Measurements from ENCODE around the gene ATP1A2. TPM values are rescaled to one million over a fixed set of nuclear protein-coding genes. Genes with fewer than 3 reads are reported as not detected.

The ATP1A2 gene
- polyA plus RNA-seq, 1 experiment: 6.2 TPM

GRCh38 chr1:160089883-160090282 is 25.7 kb upstream of the ATP1A2 start:
- no peak for DNase-seq (ENCODE audit: low read depth, low spot score)
- ChIA-PET CTCF (interaction anchor here (6.8 kb wide), 1 partner anchor 13 kb away, joined by 56 read pairs; no protein-coding TSS in a partner anchor), POLR2A (no interaction called here)
- TF ChIP-seq CTCF (IDR thresholded peaks at IDR 0.05; ENCODE audit: low read depth, low read length): no peak
- Histone ChIP-seq H3K27me3 (ENCODE audit: control insufficient read depth, insufficient read depth, low read length) (peaks cover 6% of the 10 kb centered on the region), H3K4me3 (ENCODE audit: low read depth, low read length) (no peak overlapping the region), H3K9me3 (ENCODE audit: control insufficient read depth, insufficient read depth, low read length) (no peaks in the 10 kb centered on the region; the same call in 1 of the 2 replicates), H3K27ac (ENCODE audit: low read depth, low read length) (no peak overlapping the region)

- DNase-seq (ENCODE audit: low read depth, low spot score): no peak
- CTCF ChIA-PET: interaction anchor here (6.8 kb wide), 1 partner anchor 14 kb away, joined by 56 read pairs; no protein-coding TSS in a partner anchor
- no peak for TF ChIP-seq CTCF (IDR thresholded peaks at IDR 0.05; ENCODE audit: low read depth, low read length)
- H3K4me3 ChIP-seq (ENCODE audit: low read depth, low read length): no peak overlapping the region
- no peak overlapping the region for H3K27ac ChIP-seq (ENCODE audit: low read depth, low read length)
- POLR2A ChIA-PET: no interaction called here
- H3K27me3 ChIP-seq (ENCODE audit: control insufficient read depth, insufficient read depth, low read length): peaks cover 3% of the 10 kb centered on the region
- no peaks in the 10 kb centered on the region for H3K9me3 ChIP-seq (ENCODE audit: control insufficient read depth, insufficient read depth, low read length)
Measured at GRCh38 chr1:160090760-160091159, 24.8 kb upstream of the ATP1A2 start.

GRCh38 chr1:160091666-160092223 is 23.8 kb upstream of the ATP1A2 start:
- H3K27ac ChIP-seq (ENCODE audit: low read depth, low read length): no peak overlapping the region
- H3K4me3 ChIP-seq (ENCODE audit: low read depth, low read length): no peak overlapping the region
- no peaks in the 10 kb centered on the region for H3K27me3 ChIP-seq (ENCODE audit: control insufficient read depth, insufficient read depth, low read length)
- TF ChIP-seq CTCF (IDR thresholded peaks at IDR 0.05; ENCODE audit: low read depth, low read length): no peak
- CTCF ChIA-PET: interaction anchor here (1.2 to 1.3 kb wide), 2 partner anchors 13 to 128 kb away, joined by 3 read pairs; no protein-coding TSS in a partner anchor
- H3K9me3 ChIP-seq (ENCODE audit: control insufficient read depth, insufficient read depth, low read length): no peaks in the 10 kb centered on the region
- POLR2A ChIA-PET: no interaction called here
- DNase-seq (ENCODE audit: low read depth, low spot score): no peak

GRCh38 chr1:160092366-160093068 is 23.0 kb upstream of the ATP1A2 start:
- ChIA-PET POLR2A (no interaction called here), CTCF (interaction anchor here (1.2 to 1.3 kb wide), 2 partner anchors 14 to 127 kb away, joined by 3 read pairs; no protein-coding TSS in a partner anchor)
- no peak overlapping the region for H3K4me3 ChIP-seq (ENCODE audit: low read depth, low read length)
- no peak for TF ChIP-seq CTCF (IDR thresholded peaks at IDR 0.05; ENCODE audit: low read depth, low read length)
- DNase-seq (ENCODE audit: low read depth, low spot score): no peak
- no peak overlapping the region for H3K27ac ChIP-seq (ENCODE audit: low read depth, low read length)
- no peaks in the 10 kb centered on the region for H3K27me3 ChIP-seq (ENCODE audit: control insufficient read depth, insufficient read depth, low read length)
- no peaks in the 10 kb centered on the region for H3K9me3 ChIP-seq (ENCODE audit: control insufficient read depth, insufficient read depth, low read length)

- no peaks in the 10 kb centered on the region for H3K9me3 ChIP-seq (ENCODE audit: control insufficient read depth, insufficient read depth, low read length)
- CTCF ChIA-PET: no interaction called here
- POLR2A ChIA-PET: no interaction called here
- no peak overlapping the region for H3K27ac ChIP-seq (ENCODE audit: low read depth, low read length)
- H3K4me3 ChIP-seq (ENCODE audit: low read depth, low read length): no peak overlapping the region
- no peak for DNase-seq (ENCODE audit: low read depth, low spot score)
- no peaks in the 10 kb centered on the region for H3K27me3 ChIP-seq (ENCODE audit: control insufficient read depth, insufficient read depth, low read length)
- no peak for TF ChIP-seq CTCF (IDR thresholded peaks at IDR 0.05; ENCODE audit: low read depth, low read length)
Measured at GRCh38 chr1:160093069-160093395, 22.5 kb upstream of the ATP1A2 start.
